Adipocyte (in vitro differentiated cells): ENCODE measurements around the gene MYRIP.
A peak's percentile ranks its signal among the peaks of the same experiment; 100 is the strongest.

Source experiments
- DNase-seq: peaks from one replicate; pipeline ENCODE4 v3.0.0-alpha.2; 2015; ENCODE audit warnings: low read depth
- H3K27me3 ChIP-seq: replicated peaks from 2 replicates; pipeline ENCODE4 v1.7.0; 2013; ENCODE audit warnings: mild to moderate bottlenecking, low read length, moderate library complexity; ENCODE audit not compliant: control insufficient read depth, insufficient read depth
- H3K36me3 ChIP-seq: 2 replicates; pipeline ENCODE4 v1.7.0; 2013; ENCODE audit warnings: low read length, mild to moderate bottlenecking, moderate library complexity; ENCODE audit not compliant: control insufficient read depth, insufficient read depth, severe bottlenecking
- H3K4me1 ChIP-seq: 2 replicates; pipeline ENCODE4 v1.7.0; 2013; ENCODE audit warnings: mild to moderate bottlenecking, low read length, moderate library complexity; ENCODE audit not compliant: control insufficient read depth, insufficient read depth
- H3K4me3 ChIP-seq: 2 replicates; pipeline ENCODE4 v1.7.0; 2013; ENCODE audit warnings: mild to moderate bottlenecking, low read length, moderate library complexity
- H3K9ac ChIP-seq: 2 replicates; pipeline ENCODE4 v1.7.0; 2013; ENCODE audit warnings: mild to moderate bottlenecking, low read length, moderate library complexity
- H3K9me3 ChIP-seq: 2 replicates; pipeline ENCODE4 v1.7.0; 2013; ENCODE audit warnings: mild to moderate bottlenecking, low read length, moderate library complexity; ENCODE audit not compliant: control insufficient read depth

The MYRIP gene

GRCh38 chr3:40137591-40138295 lies 328.3 kb downstream of the MYRIP start:
- Histone ChIP-seq H3K4me3 (no peak overlapping the region), H3K9ac (no peak overlapping the region), H3K36me3 (no peaks in the 10 kb centered on the region), H3K27me3 (no peaks in the 10 kb centered on the region), H3K4me1 (no peaks in the 10 kb centered on the region), H3K9me3 (no peaks in the 10 kb centered on the region)
- DNase-seq = peak; percentile 36

GRCh38 chr3:40143283-40144090 lies 334.1 kb downstream of the MYRIP start:
- Histone ChIP-seq H3K36me3 (no peaks in the 10 kb centered on the region), H3K9ac (no peak overlapping the region), H3K4me3 (no peak overlapping the region), H3K9me3 (no peaks in the 10 kb centered on the region), H3K27me3 (no peaks in the 10 kb centered on the region), H3K4me1 (no peaks in the 10 kb centered on the region)
- DNase-seq = peak; percentile 40

GRCh38 chr3:40148827-40149226 lies 339.4 kb downstream of the MYRIP start:
- H3K9ac ChIP-seq = no peak overlapping the region
- no peak overlapping the region for H3K4me3 ChIP-seq
- no peaks in the 10 kb centered on the region for H3K4me1 ChIP-seq
- no peak for DNase-seq
- no peaks in the 10 kb centered on the region for H3K36me3 ChIP-seq
- no peaks in the 10 kb centered on the region for H3K9me3 ChIP-seq
- no peaks in the 10 kb centered on the region for H3K27me3 ChIP-seq

GRCh38 chr3:40152482-40153133 lies 343.2 kb downstream of the MYRIP start:
- H3K9ac ChIP-seq = no peak overlapping the region
- H3K36me3 ChIP-seq = no peaks in the 10 kb centered on the region
- DNase-seq = no peak
- H3K4me1 ChIP-seq = no peaks in the 10 kb centered on the region
- H3K9me3 ChIP-seq = no peaks in the 10 kb centered on the region
- H3K4me3 ChIP-seq = no peak overlapping the region
- no peaks in the 10 kb centered on the region for H3K27me3 ChIP-seq

DNA sequence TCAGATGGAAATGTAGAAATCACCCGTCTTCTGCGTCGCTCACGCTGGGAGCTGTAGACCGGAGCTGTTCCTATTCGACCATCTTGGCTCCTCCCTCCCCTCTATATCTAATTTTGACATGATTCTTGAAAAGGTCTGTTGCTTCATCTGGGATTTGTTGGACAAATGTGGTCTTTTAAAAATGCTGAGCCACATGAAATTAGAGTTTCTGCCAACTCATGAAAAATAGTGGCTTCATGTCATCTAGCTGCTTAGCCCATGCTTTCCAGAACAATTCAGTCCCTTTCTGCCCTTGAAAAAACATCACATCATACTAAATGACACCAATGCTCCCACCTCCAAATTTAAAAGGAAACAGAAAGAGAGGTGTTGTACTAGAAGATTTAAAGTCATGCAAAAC lies 351.5 kb downstream of the MYRIP start:
- Histone ChIP-seq H3K9ac (no peak overlapping the region), H3K27me3 (no peaks in the 10 kb centered on the region), H3K4me1 (no peaks in the 10 kb centered on the region), H3K4me3 (no peak overlapping the region), H3K9me3 (no peaks in the 10 kb centered on the region), H3K36me3 (no peaks in the 10 kb centered on the region)
- no peak for DNase-seq

GRCh38 chr3:40162616-40163015 lies 353.2 kb downstream of the MYRIP start:
- H3K36me3 ChIP-seq = no peaks in the 10 kb centered on the region
- H3K4me1 ChIP-seq = no peaks in the 10 kb centered on the region
- H3K9ac ChIP-seq = no peak overlapping the region
- H3K27me3 ChIP-seq = no peaks in the 10 kb centered on the region
- no peak overlapping the region for H3K4me3 ChIP-seq
- H3K9me3 ChIP-seq = no peaks in the 10 kb centered on the region
- DNase-seq = no peak

GRCh38 chr3:40166997-40167396 lies 357.6 kb downstream of the MYRIP start:
- Histone ChIP-seq H3K9ac (no peak overlapping the region), H3K4me1 (no peaks in the 10 kb centered on the region), H3K9me3 (no peaks in the 10 kb centered on the region), H3K27me3 (no peaks in the 10 kb centered on the region), H3K4me3 (no peak overlapping the region), H3K36me3 (no peaks in the 10 kb centered on the region)
- DNase-seq = no peak

DNA sequence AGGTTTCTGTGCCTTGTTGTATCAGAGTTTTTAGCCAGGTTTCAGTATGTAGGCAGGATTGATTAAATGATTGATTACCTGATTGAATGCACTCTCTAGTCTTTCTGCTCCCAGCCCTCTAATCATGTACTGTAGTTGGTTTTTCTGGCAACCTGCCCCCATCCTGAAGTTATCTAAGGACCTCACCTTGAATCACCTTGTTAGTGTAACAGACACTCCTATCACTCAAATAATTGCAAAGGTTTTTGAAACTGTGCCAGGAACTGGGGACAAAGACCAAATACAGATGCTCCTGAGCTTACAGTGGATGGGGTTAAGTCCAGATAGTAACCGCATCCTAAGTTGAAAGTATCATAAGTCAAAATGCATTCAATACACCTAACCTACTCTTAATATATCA lies 358.5 kb downstream of the MYRIP start:
- DNase-seq = no peak
- no peak overlapping the region for H3K9ac ChIP-seq
- H3K9me3 ChIP-seq = no peaks in the 10 kb centered on the region
- H3K4me3 ChIP-seq = no peak overlapping the region
- no peaks in the 10 kb centered on the region for H3K36me3 ChIP-seq
- no peaks in the 10 kb centered on the region for H3K27me3 ChIP-seq
- no peaks in the 10 kb centered on the region for H3K4me1 ChIP-seq

- Histone ChIP-seq H3K4me1 (peaks cover 10% of the 10 kb centered on the region), H3K9me3 (no peaks in the 10 kb centered on the region), H3K9ac (no peak overlapping the region), H3K27me3 (no peaks in the 10 kb centered on the region), H3K36me3 (no peaks in the 10 kb centered on the region), H3K4me3 (no peak overlapping the region)
- no peak for DNase-seq
These were observed 360.6 kb downstream of the MYRIP start for GRCh38 chr3:40169983-40170382.

DNA sequence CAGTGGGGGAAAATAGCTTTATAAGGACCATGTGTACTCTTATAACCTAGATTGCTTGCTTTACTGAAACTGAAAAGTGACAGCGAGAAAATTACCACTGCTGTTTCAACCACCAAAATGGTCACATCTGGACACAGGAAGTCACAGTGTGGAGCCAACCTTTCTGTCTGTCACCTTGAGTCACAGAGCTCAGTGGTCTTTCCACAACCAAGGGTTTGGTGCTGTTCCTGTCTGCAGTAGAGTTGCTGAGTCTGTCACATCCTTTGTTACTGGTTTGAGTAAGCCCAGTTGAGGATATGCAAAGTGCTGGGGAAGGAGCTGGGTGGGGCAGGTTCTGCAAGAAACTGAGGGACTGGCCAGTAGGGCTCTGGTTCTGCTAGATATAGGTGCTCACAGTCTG lies 361.0 kb downstream of the MYRIP start:
- H3K4me1 ChIP-seq = peaks cover 10% of the 10 kb centered on the region
- no peaks in the 10 kb centered on the region for H3K36me3 ChIP-seq
- no peaks in the 10 kb centered on the region for H3K27me3 ChIP-seq
- no peak overlapping the region for H3K9ac ChIP-seq
- DNase-seq = no peak
- H3K4me3 ChIP-seq = no peak overlapping the region
- H3K9me3 ChIP-seq = no peaks in the 10 kb centered on the region

GRCh38 chr3:40172560-40172959 lies 363.2 kb downstream of the MYRIP start:
- no peaks in the 10 kb centered on the region for H3K36me3 ChIP-seq
- no peak overlapping the region for H3K4me3 ChIP-seq
- peaks cover 10% of the 10 kb centered on the region for H3K4me1 ChIP-seq
- no peak for DNase-seq
- H3K9me3 ChIP-seq = no peaks in the 10 kb centered on the region
- H3K9ac ChIP-seq = no peak overlapping the region
- no peaks in the 10 kb centered on the region for H3K27me3 ChIP-seq
